Activated CD4-positive, alpha-beta T cell treated with anti-CD3 and anti-CD28 coated beads for 48 hours (primary cell): Measurements from ENCODE around the gene CLDND1.
A peak's percentile ranks its signal among the peaks of the same experiment; 100 is the strongest.

Experiments used
- DNase-seq: peaks from one replicate; pipeline ENCODE4 v3.0.0-alpha.2; 2020

Gene CLDND1

DNA sequence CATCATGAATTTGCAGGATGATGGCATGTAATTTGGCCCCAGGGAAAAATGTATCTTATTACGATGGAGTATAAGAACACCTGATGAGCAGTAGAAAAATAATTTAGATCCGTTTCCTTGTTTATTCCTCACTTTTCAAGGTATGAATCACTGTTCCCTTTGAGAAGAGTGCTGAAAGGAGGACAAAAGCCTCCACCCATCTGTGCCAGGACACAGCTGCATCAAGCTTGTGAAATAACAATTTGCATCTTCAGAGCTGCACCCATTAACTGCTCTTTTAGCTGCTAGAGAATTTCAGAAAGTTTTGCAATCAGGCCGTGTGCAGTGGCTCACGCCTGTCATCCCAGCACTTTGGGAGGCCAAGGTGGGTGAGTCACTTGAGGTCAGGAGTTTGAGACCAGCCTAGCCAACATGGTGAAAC lies 9.6 kb downstream of the CLDND1 start:
- DNase-seq = peak; percentile 34

DNA sequence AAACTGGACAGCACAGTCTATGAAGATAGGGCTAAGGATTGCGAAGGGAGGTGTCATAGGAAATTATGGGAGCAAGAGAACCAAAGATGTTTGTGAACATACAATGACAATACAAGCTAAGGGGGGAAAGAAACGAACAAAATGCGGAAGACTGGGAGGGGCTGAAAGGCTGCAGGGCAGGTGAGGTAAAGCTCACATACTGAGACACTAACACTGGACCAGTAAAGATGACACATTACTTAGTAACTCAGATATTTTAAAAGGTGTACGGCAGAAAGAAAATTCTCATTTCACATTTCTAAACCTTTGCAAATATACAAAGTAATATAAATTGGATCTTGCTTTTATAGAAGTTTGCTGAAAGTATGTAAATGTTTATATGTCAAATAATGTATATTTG lies 10.1 kb downstream of the CLDND1 start:
- no peak for DNase-seq

DNA sequence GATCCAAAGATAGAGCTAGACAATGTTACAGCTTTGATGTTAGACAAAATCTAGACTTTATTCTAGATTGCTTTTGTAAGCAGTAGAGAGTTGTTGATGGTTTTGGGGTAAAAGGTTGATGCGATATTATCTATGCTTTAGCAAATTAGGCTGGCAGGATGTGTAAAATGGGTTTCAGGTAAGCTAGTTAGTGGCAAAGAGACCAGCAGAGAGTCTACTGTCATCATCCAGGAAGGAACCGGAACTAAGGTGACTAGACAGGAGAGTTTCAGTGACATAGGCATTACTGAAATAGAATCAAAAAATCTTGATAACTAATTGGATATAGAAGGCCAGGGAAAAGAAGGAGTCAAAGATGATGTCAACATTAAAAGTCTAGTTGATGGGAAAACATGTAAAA lies 14.1 kb downstream of the CLDND1 start:
- no peak for DNase-seq

DNA sequence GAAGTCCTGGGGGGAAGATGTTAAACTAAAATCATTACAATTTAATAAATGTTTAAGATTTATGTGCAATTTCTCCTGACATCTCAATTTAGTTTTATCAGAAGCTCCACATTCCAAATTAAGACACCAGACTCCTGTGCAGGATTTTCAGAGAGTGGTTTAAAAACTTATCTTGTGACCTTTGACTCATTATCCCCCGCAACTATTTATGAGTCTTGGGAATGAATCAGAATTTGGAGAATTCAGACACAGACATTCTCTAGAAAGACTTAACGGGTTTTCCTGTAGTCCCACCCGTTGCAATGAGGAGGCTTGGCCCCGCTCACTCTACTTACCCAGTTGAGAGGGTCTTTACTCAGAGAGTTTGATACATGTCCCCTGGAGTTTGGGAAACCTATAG lies 18.2 kb downstream of the CLDND1 start:
- no peak for DNase-seq

DNA sequence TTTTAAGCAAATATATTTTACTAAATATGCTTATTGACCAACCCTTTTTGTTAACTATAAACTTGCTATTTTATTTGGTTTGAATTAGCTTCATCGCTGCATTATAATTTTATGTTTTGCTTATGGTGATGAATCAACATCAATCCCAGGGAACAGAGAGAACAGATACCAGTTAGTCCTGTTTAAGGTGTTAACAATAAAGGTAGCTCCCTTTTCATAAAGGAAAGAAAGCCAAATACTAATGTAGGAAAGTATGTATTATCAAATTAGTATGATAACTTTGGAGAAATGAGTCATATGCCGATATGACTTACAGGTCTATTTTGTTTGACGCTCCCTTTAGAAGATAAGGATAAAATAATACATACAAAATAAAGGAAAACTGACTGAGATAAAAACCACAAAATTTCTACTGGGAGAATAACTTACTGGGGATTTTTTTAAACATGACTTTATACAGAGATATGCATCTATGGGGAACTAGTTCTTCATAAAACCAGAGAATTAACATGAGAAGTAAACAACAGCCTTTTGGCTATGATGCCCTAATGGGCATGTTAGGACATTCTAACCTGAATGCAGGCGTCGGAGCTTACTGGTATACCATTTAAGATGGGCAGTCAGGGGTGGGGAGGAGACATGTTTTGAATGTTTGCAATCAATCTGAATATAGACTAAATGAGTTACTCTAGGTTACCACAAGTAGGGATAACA lies 20.7 kb downstream of the CLDND1 start:
- DNase-seq = no peak

DNA sequence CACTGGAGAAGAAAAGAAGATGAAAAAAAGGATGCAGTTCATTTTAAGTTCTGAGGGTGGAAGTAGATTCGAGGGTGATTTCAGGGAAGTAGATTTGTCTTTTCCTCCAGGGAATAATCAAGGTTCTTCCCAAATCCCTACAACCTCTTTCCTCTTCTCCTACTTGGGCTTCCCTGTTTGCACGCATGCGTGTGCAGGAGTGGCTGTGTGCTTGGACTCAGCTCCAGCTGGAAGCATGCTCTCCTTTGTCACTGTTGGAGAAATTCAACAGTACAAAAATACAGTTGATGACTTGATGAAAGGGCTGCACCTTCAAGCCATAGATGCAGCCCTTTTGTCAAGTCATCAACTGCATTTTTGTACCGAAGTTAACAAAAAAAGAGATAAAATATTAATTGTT lies 21.4 kb downstream of the CLDND1 start:
- no peak for DNase-seq

DNA sequence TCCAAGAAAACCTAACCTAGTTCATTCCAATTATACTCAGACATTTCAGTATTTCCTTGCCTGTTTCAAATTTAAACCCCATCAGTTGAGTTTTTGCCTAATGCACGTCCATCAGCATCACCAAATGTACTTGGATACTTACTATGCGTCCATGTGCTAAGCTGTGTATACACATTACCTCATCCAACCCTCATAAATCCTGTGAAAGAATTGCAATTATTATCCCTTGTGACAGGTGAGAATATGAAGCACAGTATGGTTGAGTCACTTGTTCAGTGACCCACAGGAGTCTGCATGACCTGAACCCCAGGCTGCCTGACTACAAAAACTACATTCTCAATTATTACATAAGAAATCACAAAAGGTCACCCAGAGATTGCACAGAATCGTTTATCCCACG lies 22.7 kb downstream of the CLDND1 start:
- DNase-seq = no peak

DNA sequence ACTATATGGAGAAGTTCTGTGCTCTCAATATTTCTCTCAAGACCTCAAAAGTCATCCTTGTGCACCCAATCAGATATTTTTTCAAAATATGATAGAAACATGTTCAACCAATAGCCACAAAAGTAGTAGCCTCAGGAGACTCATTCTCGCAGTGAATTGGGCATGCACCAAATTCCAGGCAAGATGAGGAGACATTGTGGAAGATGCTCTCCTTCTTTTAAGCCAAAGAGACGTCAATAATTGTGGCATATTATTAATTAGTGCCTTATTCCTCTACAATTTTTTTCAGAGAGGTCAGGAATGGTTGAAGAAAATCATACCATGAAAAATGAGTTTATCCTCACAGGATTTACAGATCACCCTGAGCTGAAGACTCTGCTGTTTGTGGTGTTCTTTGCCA lies 25.3 kb downstream of the CLDND1 start, which contains the start of gene OR5K2:
OR5K2 (plus strand) TSS at position 301 of the 400 bp plus-strand sequence; CDS start at position 301, 0 bp downstream.
- DNase-seq = no peak

DNA sequence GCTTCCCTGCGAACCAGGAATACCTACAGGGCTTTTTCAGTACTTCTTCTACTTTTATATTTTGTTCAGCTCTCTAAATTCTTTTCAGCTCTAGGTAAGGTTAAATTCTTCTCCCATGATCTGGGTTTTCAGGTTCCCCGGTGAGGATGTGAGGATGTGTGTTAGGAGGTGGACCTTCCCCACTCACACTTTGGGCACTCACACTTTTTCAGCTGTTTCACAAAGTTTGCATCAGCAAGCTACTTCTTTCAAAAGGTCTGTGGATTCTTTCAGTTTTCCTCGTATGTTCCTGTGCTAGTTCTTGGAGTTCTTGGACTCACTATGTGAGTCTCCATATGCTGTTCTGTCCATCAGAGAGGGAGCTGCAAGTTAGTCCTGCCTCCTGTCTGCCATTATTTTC lies 39.1 kb downstream of the CLDND1 start:
- DNase-seq = no peak

DNA sequence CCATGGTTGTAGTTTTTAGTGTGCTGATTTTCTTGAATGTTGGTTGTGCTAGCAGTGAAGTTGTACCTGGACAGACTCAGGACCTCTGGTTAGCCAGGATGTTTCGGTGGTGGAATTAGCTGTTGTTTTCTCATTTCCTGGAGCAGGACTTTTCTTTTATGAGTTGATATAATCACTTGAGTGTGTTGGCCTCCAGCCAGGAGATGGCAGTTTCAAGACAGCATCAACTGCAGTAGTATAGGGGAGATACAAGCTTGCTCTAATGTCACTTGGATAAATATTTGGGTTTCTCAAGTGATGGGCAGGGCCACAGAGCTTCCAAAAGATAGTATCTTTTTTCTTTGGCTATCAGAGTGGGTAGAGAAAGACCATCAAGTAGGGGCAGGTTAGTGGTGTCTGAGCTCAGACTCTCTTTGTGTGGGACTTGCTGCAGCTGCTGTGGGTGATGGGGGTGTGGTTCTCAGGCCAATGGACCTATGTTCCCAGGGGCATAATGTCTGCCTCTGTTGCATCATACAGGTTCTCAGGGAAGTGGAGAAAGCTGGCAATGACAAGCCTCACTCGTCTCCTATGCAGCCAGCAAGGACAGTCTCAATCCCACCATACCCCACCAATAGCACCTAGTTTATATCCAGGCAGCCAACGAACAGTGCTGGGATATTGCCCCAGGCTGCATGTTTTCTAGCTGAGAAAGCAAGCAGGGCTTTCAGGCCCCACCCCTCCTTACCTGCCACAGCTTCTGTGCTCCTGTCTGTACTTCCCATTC lies 39.8 kb downstream of the CLDND1 start:
- no peak for DNase-seq
